ENCODE data around the gene CDC37. TPM values are rescaled to one million over a fixed set of nuclear protein-coding genes. Genes with fewer than 3 reads are reported as not detected.

CDC37 gene
- total RNA-seq, 2 experiments from 2014 or later, result 294 TPM

DNA sequence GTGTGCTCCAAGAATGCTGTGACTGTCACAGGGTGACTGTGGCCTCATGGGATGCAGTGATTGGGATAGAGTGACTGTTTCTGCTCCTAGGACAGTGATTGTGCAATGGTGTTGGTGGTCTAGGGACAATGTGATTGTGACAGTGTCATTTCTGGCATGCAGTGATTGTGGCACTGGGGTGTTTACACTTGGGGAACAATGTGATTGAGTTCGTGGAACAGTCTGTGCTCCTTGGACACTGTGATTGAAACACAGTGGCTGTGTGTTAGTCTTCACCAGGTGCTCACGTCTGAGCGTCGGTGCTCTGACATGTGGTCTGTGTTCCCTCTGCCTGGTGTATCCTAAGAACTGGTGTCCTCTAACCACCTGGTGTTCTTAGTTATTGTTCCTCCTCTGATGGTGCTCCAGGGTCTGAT lies 18.7 kb upstream of the CDC37 start:
- CTCF ChIA-PET, result interaction anchor here (1.3 to 22.5 kb wide), 4 partner anchors 9 to 163 kb away, joined by 3 to 647 read pairs (median 8); partner anchors contain the start of gene CDC37
- POLR2A ChIA-PET, result interaction anchor here (0.6 to 1.8 kb wide), 3 partner anchors 9 to 17 kb away, joined by 3 to 6 read pairs (median 6); no protein-coding TSS in a partner anchor

DNA sequence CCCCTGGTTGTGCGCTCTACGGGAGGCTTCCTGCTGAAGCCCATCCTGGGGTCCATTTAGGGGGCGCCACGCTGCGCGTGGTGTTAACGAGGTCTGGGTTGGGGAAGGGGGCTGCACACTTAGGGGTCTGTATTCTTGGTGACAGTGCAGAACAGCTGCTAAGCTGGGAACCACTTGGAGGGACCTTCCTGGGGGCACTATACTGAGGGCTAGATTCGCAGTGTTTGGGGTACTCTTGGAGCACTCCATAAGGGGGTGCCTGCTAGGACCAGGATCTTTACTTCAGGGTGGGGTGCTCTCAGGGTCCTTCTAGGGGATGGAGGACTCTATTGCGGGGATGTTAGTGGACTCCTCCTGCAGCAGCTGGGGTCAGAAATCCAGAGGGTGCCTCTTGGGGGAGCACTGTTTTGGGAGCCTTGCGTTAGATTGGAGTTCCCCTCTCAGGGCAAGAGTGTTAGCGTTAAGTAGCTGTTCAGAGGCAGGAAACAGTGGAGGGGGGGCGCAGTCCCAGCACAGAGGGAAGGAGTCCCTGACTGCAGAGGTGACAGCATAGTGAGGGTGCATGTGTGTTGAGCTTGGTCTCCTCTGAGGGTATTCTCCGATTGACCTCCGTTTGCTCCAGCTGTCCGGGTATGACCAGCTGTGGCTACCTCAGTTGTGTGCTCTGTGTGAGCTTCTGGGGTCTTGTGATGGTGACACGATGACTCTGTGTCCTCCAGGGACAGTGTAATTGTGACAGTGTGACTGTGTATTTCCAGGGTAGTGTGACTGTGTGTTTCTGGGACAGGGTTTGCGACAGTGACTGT lies 18.1 kb upstream of the CDC37 start:
- ChIA-PET POLR2A (interaction anchor here (0.6 to 1.8 kb wide), 5 partner anchors 8 to 18 kb away, joined by 3 to 7 read pairs (median 6); partner anchors contain the start of gene CDC37), CTCF (interaction anchor here (1.3 to 22.5 kb wide), 5 partner anchors 9 to 163 kb away, joined by 3 to 647 read pairs (median 4); partner anchors contain the start of gene CDC37)

DNA sequence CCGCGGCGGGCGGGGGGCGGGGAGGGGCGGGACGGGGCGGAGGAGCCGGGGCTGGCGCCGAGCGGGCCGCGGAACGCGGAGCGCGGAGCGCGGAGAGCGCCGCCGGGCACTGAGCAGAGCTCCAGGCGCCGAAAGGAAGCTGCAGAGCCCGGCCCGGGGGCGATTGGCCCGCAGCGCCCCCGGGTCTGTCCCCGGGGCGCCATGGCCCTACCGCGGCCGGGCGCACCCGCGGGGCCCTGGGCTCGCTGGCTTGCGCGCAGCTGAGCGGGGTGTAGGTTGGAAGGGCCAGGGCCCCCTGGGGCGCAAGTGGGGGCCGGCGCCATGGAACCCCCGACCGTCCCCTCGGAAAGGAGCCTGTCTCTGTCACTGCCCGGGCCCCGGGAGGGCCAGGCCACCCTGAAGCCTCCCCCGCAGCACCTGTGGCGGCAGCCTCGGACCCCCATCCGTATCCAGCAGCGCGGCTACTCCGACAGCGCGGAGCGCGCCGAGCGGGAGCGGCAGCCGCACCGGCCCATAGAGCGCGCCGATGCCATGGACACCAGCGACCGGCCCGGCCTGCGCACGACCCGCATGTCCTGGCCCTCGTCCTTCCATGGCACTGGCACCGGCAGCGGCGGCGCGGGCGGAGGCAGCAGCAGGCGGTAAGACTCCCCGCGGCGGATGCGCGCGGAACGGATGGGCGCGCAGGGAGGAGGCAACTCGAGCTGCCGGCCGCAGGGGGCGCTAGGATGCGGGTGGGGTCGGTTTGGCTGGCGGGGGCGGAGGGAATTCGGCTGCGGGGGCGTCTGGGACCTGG lies 17.3 kb upstream of the CDC37 start, which contains the start of gene PDE4A:
TSS of gene PDE4A (plus strand) at position 95 of the 796 bp plus-strand sequence. CDS start at position 322, 227 bp downstream.
- POLR2A ChIA-PET, result interaction anchor here (0.5 to 1.8 kb wide), 5 partner anchors 9 to 453 kb away, joined by 3 to 7 read pairs (median 6); partner anchors contain the start of gene CDC37
- CTCF ChIA-PET, result interaction anchor here (0.6 to 22.5 kb wide), 5 partner anchors 10 to 183 kb away, joined by 3 to 647 read pairs (median 4); partner anchors contain the start of gene CDC37

DNA sequence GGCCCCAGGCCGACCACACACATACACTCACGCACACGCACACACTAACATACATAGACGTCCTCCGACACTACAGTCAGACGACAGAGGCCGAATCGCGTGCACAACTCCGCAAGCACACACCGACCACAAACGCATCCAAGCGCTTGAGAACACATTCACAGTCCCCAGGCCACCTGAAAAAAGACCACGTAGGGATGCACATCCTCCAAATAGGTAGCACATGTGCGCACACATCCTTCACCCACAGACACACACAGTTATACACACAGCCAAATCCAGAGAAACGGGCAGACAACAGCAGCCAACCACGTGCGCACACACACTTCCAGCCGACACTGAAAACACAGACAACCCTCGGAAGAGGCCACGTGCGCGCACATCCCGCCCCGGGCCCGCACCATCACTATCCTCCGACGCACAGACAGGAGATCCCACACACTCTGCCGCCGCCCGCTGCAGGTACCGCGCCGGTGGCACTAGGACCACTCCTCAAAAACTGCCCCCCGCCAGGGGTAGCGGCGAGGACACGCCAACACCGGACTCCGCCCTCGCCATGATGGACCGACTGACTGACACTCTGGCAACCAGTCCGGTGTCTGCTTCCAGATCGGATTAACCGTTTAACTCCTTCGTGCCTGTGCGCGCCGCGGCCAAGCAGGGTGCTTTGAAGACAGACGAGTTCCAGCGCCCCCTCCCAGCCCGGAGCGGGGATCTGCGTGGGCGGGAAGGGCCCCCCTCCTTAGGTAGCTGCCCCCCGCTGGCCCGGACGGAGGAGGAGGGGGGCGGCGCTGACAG lies 16.5 kb upstream of the CDC37 start:
- CTCF ChIA-PET, result interaction anchor here (1.3 to 22.5 kb wide), 4 partner anchors 7 to 139 kb away, joined by 4 to 647 read pairs (median 330); partner anchors contain the start of genes CDC37 and PDE4A
- POLR2A ChIA-PET, result interaction anchor here (0.5 to 4.3 kb wide), 5 partner anchors 8 to 454 kb away, joined by 3 to 27 read pairs (median 7); partner anchors contain the start of gene CDC37

DNA sequence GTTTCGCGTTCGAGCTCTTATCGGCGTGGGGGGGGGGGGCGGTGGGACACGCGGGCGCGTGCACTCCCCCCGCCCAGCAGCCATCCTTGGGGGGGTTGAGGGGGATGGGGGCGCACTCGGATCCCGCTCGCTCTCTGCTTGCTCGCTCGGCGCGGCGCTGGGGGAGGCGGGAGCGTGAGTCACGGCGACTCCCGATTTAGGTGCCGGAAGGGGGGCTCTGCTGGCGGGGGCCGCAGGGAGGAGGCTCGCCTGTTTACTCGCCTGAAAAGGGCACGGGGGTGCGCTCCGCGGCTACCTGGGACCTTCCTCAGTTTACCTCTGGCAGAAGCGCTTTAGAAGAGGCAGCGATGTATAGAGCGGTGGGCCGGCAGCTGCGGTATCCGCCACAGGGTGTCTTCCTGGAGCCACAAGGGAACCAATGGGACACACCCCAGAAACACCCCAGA lies 15.9 kb upstream of the CDC37 start:
- POLR2A ChIA-PET, result interaction anchor here (0.6 to 4.3 kb wide), 4 partner anchors 8 to 18 kb away, joined by 5 to 27 read pairs (median 8); partner anchors contain the start of gene CDC37

DNA sequence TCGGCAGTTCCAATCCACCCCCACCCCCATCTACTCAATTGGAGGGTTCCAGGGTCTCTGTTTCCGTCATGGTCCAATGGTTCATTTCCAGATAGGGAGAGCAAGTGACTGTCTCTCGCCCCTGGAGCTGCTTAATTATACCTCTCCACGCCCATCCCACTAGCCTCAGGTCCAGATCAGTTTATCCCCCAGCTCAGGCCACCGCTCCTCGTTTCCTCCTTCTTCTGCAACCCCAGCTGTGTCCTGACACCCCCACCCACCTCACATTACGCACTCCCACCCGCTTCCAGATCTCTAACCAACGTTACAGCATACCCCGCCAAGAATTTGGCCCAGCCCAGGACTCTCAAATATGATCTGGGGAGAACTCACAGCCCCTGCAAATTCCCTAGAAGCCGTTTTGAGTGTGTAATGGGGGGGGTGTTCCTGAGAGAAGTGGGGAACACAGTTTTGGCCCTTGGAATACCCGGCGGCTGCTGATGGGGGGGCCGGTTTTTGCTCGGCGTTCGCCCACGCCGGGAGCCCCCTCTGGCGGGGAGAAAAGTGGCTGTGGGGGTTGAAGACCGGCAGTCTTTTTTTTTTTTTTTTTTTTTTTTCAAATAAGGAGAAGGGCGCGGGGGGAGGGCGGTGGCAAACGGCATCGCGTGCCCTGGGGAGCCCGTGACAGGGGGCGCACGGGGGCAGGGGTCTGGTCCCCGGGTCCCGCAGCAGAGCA lies 15.3 kb upstream of the CDC37 start:
- CTCF ChIA-PET, result interaction anchor here (0.6 to 22.5 kb wide), 11 partner anchors 8 to 960 kb away, joined by 3 to 647 read pairs (median 3); partner anchors contain the start of genes CDC37, DNMT1, ICAM1 and KRI1

More for the DNA sequence above, 15.9 kb upstream of the CDC37 start:
- CTCF ChIA-PET, result interaction anchor here (0.6 to 22.5 kb wide), 4 partner anchors 7 to 224 kb away, joined by 3 to 647 read pairs (median 325); partner anchors contain the start of genes CDC37, DNMT1 and PDE4A

DNA sequence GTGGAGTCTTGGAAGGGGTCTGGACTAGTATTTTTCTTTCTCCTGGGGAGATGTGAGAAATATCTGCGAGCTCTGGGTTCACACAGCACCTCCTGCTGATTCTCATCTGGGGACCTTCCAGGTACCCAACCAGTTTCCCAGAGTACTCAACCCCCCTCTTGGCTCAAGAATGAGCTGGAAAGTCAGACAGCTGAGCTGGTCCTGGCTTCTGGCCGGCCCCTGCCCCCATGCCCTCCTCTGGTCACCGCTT lies 14.8 kb upstream of the CDC37 start:
- ChIA-PET CTCF (interaction anchor here (0.6 to 22.5 kb wide), 10 partner anchors 8 to 960 kb away, joined by 3 to 647 read pairs (median 4); partner anchors contain the start of genes CDC37, ICAM1, KRI1 and PDE4A), POLR2A (interaction anchor here (1.1 to 4.3 kb wide), 3 partner anchors 9 to 13 kb away, joined by 5 to 27 read pairs (median 12); partner anchors contain the start of gene CDC37)

More for the DNA sequence above, 15.3 kb upstream of the CDC37 start:
- POLR2A ChIA-PET, result interaction anchor here (0.6 to 4.3 kb wide), 4 partner anchors 9 to 19 kb away, joined by 5 to 27 read pairs (median 8); partner anchors contain the start of gene CDC37

DNA sequence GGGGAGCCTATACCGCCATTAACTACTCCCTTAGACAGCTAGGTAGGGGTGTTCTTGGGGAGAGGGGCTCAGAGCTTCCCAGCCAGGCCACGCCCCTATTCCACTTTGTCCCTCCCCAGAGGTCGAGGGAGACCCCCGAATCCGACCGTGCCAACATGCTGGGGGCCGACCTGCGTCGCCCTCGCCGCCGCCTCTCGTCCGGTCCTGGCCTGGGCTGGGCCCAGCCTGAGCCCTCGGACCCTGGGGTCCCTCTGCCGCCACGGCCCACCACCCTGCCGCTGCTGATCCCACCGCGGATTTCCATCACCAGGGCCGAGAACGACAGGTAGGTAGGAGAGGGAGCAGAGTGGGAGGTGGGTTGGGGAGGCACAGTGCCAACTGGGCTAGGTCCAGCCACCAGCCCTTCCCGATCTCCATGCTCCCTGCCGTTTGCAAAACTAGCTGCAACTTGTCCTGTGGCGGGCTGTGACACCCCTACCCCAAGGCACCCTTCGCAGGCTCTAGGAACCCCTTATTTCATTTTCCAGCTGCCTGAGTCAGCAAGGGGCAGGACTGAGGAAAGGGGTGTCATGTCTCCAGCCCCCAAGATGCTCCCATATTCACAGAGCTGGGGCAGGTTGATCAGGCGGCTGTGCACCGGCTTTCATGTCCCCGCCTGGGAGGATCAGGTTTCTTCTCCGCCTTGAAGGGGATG lies 14.3 kb upstream of the CDC37 start:
- POLR2A ChIA-PET, result interaction anchor here (1.1 to 4.3 kb wide), 3 partner anchors 9 to 13 kb away, joined by 5 to 27 read pairs (median 12); partner anchors contain the start of gene CDC37
- CTCF ChIA-PET, result interaction anchor here (0.6 to 22.5 kb wide), 13 partner anchors 9 to 314 kb away, joined by 3 to 647 read pairs (median 3); partner anchors contain the start of genes CDC37, ICAM1 and PDE4A

DNA sequence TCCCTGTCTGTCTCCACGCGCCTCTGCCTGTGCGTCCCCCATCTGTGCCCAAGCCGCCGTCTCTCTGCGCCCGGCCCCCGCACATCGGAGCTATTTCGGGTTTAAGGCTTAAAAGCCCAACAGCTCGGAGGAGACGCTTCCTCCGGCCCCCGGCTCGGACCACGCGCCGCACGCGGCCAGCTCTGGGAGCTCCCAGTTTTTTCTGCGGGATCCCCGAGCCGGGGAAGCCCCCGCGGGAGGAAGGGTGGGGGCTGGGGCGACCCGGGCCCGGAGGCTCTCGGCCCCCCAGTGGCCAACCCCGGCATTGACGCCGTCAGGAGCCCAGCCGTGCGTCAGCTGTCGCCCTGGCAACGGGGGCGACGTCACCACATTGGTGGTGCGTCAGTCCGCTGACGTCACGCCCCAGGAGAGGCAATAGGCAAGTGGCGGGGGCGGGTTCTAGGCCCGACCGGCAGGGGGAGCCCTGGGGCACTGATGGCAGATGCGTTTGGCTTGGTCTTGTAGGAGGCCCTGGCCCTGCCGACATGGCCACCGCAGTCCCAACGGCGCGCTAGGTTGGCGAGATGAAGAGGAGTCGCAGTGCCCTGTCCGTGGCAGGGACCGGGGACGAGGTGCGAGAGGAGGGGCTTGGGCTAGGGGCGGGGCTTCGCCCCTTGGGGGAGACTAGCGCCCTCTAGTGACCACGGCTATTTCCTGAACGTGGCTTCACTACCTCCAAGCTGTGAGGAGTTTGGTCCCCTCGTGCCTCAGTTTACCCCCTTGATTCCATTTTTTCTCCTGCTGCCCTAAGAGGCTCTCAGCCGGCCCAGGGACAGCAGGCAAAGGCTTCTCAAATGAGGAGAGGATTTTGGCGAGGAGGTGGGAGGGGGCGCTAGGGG lies 13.3 kb upstream of the CDC37 start:
- POLR2A ChIA-PET, result interaction anchor here (3.0 to 4.3 kb wide), 2 partner anchors 8 to 12 kb away, joined by 12 to 27 read pairs; partner anchors contain the start of gene CDC37
- CTCF ChIA-PET, result interaction anchor here (0.6 to 22.5 kb wide), 20 partner anchors 8 to 312 kb away, joined by 3 to 647 read pairs (median 3); partner anchors contain the start of genes CDC37, ICAM1, KEAP1 and PDE4A

DNA sequence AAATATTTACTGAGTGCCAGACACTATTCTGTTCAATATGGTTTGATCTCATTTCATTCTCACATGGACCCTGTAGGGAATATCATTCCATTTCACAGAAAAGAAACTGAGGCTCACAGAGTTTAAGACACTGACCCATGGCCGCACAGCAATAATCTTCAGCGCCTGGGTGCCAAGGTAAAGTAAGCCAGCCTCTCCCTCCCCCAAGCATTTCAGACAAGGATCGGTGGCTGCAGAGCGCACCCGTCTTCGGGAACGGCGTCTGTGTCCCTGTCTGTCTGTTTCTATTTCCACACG lies 12.7 kb upstream of the CDC37 start:
- POLR2A ChIA-PET, result interaction anchor here (4.3 kb wide), 1 partner anchor 11 kb away, joined by 27 read pairs; the partner anchor contains the start of gene CDC37
- CTCF ChIA-PET, result interaction anchor here (0.6 to 22.5 kb wide), 14 partner anchors 7 to 312 kb away, joined by 3 to 647 read pairs (median 3); partner anchors contain the start of genes CDC37, ICAM1, KEAP1 and PDE4A

DNA sequence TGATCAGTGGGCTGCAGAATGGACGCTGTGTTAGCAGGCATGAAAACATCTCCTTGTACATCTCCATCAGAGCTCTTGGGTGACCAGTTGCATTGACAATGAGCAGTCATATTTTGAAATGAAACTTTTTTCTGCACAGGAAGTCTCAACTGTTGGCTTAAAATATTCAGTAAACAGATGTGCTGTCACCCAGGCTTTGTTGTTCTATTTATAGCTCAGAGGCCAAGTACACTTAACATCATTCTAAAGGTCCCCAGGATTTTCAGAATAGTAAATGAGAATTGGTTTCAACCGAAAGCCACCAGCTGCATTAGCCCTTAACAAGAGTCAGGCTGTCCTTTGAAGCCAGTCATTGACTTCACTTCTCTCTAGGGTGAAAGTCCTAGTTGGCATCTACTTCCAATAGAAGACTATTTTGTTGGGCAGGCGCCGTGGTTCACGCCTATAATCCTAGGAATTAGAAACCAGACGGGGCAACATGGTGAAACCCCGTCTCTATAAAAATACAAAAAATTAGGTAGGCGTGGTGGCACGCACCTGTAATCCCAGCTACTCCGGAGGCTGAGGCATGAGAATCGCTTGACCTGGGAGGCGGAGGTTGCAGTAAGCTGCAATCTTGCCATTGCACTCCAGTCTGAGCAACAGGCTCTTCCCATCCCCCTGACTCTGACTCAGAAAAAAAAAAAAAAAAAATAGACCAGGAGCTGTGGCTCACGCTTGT lies 9.1 kb upstream of the CDC37 start:
- CTCF ChIA-PET, result interaction anchor here (0.7 to 21.9 kb wide), 9 partner anchors 8 to 153 kb away, joined by 3 to 647 read pairs (median 5); partner anchors contain the start of genes CDC37 and PDE4A
- POLR2A ChIA-PET, result interaction anchor here (0.6 to 1.5 kb wide), 8 partner anchors 8 to 1596 kb away, joined by 3 to 9 read pairs (median 4); partner anchors contain the start of genes CDC37 and PDE4A

DNA sequence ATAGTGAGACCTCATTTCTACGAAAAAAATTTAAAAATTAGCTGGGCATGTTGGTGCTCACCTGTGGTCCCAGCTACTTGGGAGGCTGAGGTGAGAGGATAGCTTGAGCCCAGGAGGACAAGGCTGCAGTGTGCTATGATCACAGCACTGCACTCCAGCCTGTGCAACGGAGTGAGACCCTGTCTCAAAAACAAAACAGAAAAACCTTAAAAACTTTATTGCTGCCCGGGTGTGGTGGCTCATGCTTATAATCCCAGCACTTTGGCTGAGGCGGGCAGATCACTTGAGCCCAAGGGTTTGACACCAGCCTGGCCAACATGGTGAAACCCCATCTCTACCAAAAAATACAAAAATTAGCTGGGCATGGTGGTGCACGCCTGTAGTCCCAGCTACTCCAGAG lies 7.9 kb upstream of the CDC37 start:
- ChIA-PET CTCF (interaction anchor here (3.4 to 21.9 kb wide), 2 partner anchors 15 to 152 kb away, joined by 13 to 647 read pairs; partner anchors contain the start of gene PDE4A), POLR2A (interaction anchor here (0.7 to 1.4 kb wide), 2 partner anchors 16 to 30 kb away, joined by 3 to 5 read pairs; partner anchors contain the start of gene TYK2)

DNA sequence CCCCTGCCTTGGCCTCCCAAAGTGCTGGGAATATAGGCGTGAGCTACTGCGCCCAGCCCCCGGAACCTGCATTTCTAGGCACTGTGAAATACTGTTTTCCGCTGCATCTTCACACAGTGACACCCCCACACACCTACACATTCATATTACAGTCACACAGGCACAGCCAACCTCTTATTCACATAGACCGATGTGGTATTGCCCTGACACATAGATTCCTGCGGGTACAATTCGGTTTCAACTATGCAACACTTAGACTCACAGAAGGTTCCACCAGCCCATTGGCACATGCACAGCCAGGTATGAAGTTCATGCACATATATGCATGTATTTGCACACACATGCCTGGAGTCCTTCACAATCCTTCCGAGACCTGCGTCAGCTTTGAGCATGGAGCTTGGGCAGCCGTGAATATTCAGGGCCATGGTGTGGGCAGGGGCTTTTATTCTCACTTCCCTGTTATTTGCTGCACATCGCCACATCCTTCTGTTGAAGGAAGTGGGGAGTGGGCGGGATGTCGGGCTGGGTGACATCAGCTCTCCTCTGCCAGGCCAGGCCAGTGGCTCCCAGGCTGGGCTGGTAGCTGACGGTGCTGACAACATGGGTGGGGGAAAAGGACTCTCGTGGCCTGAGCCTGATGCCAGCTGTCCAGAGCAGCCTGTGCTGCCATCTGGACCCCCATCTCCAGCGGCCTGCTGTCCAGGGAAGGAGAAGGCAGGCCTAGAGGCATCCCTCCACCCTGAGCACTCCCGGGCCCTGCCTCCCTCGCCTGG lies 5.4 kb upstream of the CDC37 start:
- CTCF ChIA-PET, result interaction anchor here (1.0 to 21.9 kb wide), 3 partner anchors 18 to 138 kb away, joined by 3 to 647 read pairs (median 4); partner anchors contain the start of genes ICAM1 and PDE4A
- POLR2A ChIA-PET, result interaction anchor here (0.8 to 2.0 kb wide), 7 partner anchors 10 to 187 kb away, joined by 3 to 12 read pairs (median 4); partner anchors contain the start of genes ICAM1 and KEAP1
